Activated T-helper 2 cell treated with anti-CD3 and anti-CD28 coated beads, Interferon-gamma antibody, Interleukin-2, Interleukin-4, amounts not matched to agents 10 μg/mL and 5 μg/mL and 100 μg/mL, durations not matched to agents 14 hours and 24 hours and 36 hours (primary cell): ENCODE results near the gene GJB5. TPM values are rescaled to one million over a fixed set of nuclear protein-coding genes. Genes with fewer than 3 reads are reported as not detected.
"Not testable (repeated sequence)": the region's sequence is repeated elsewhere in the genome, so short reads cannot be mapped to it uniquely, and the experiment has no call there.

ENCODE experiments used
- DNase-seq: peaks from one replicate; pipeline ENCODE4 v3.0.0; 2021; ENCODE audit warnings: low spot score
- H3K27ac Mint-ChIP-seq: one replicate; pipeline ENCODE4 v1.8.0; 2021; ENCODE audit warnings: mixed read lengths
- H3K27me3 Mint-ChIP-seq: one replicate; pipeline ENCODE4 v1.8.0; 2021; ENCODE audit warnings: low read depth, mixed read lengths
- H3K36me3 Mint-ChIP-seq: one replicate; pipeline ENCODE4 v1.8.0; 2021; ENCODE audit warnings: low read depth, mixed read lengths
- H3K4me1 Mint-ChIP-seq: one replicate; pipeline ENCODE4 v1.8.0; 2021; ENCODE audit warnings: low read depth, mixed read lengths
- H3K4me3 Mint-ChIP-seq: one replicate; pipeline ENCODE4 v1.8.0; 2021; ENCODE audit warnings: low read depth, mild to moderate bottlenecking, moderate library complexity, mixed read lengths
- H3K9me3 Mint-ChIP-seq: one replicate; pipeline ENCODE4 v1.8.0; 2021; ENCODE audit warnings: mixed read lengths
- intact Hi-C: fragments of 100-400 bp; cut with micrococcal nuclease; formaldehyde crosslinking; loops from one replicate; pipeline ENCODE4 v1.15.1; 2023
- total RNA-seq: library from RNA; stranded (reverse); gene quantifications from 2 replicates; pipeline ENCODE4 v1.2.3, GENCODE V29; 2022

GJB5 gene
- total RNA-seq, 1 donor from 2014 or later, result not detected

GRCh38 chr1:34770891-34771504, 16.2 kb downstream of the GJB5 start:
- Mint-ChIP-seq H3K4me3 (no peak overlapping the region), H3K27ac (no peak overlapping the region), H3K4me1 (no peaks in the 10 kb centered on the region), H3K36me3 (no peaks in the 10 kb centered on the region), H3K9me3 (no peaks in the 10 kb centered on the region), H3K27me3 (no peaks in the 10 kb centered on the region)
- intact Hi-C loops, result no loop called here
- no peak for DNase-seq

GRCh38 chr1:34771573-34772371, 16.9 kb downstream of the GJB5 start:
- Mint-ChIP-seq H3K36me3 (no peaks in the 10 kb centered on the region), H3K4me1 (no peaks in the 10 kb centered on the region), H3K27me3 (no peaks in the 10 kb centered on the region), H3K9me3 (no peaks in the 10 kb centered on the region), H3K27ac (no peak overlapping the region), H3K4me3 (no peak overlapping the region)
- intact Hi-C loops, result no loop called here
- no peak for DNase-seq

GRCh38 chr1:34773114-34773513, 18.3 kb downstream of the GJB5 start:
- H3K4me1 Mint-ChIP-seq, intact Hi-C loops, H3K4me3 Mint-ChIP-seq, H3K27ac Mint-ChIP-seq, H3K27me3 Mint-ChIP-seq, H3K36me3 Mint-ChIP-seq, H3K9me3 Mint-ChIP-seq, DNase-seq: not testable (repeated sequence)

- Mint-ChIP-seq H3K36me3 (no peaks in the 10 kb centered on the region), H3K9me3 (no peaks in the 10 kb centered on the region), H3K27ac (no peak overlapping the region), H3K4me1 (no peaks in the 10 kb centered on the region), H3K4me3 (no peak overlapping the region), H3K27me3 (peaks cover 16% of the 10 kb centered on the region)
- DNase-seq, result no peak
- intact Hi-C loops, result no loop called here
Measured at GRCh38 chr1:34774957-34775356, 20.1 kb downstream of the GJB5 start.

- Mint-ChIP-seq H3K4me1 (no peaks in the 10 kb centered on the region), H3K9me3 (no peaks in the 10 kb centered on the region), H3K27ac (no peak overlapping the region), H3K36me3 (no peaks in the 10 kb centered on the region), H3K4me3 (no peak overlapping the region), H3K27me3 (peaks cover 26% of the 10 kb centered on the region)
- no peak for DNase-seq
- intact Hi-C loops, result no loop called here
Measured at GRCh38 chr1:34776911-34777310, 22.1 kb downstream of the GJB5 start.

- Mint-ChIP-seq H3K9me3 (no peaks in the 10 kb centered on the region), H3K27me3 (peaks cover 33% of the 10 kb centered on the region), H3K4me1 (no peaks in the 10 kb centered on the region), H3K4me3 (no peak overlapping the region), H3K27ac (no peak overlapping the region), H3K36me3 (no peaks in the 10 kb centered on the region)
- intact Hi-C loops, result no loop called here
- no peak for DNase-seq
Measured at GRCh38 chr1:34777519-34778321, 22.9 kb downstream of the GJB5 start.

GRCh38 chr1:34778381-34778780, 23.5 kb downstream of the GJB5 start:
- no peaks in the 10 kb centered on the region for H3K9me3 Mint-ChIP-seq

GRCh38 chr1:34779005-34779404, 24.2 kb downstream of the GJB5 start:
- Mint-ChIP-seq H3K27ac (no peak overlapping the region), H3K4me3 (no peak overlapping the region), H3K36me3 (no peaks in the 10 kb centered on the region), H3K4me1 (no peaks in the 10 kb centered on the region), H3K9me3 (no peaks in the 10 kb centered on the region), H3K27me3 (peaks cover 41% of the 10 kb centered on the region)
- DNase-seq, result no peak
- intact Hi-C loops, result no loop called here

More at GRCh38 chr1:34778381-34778780, 23.5 kb downstream of the GJB5 start:
- Mint-ChIP-seq H3K4me1 (no peaks in the 10 kb centered on the region), H3K27ac (no peak overlapping the region), H3K27me3 (peaks cover 40% of the 10 kb centered on the region), H3K4me3 (no peak overlapping the region), H3K36me3 (no peaks in the 10 kb centered on the region)
- DNase-seq, result no peak
- intact Hi-C loops, result no loop called here

GRCh38 chr1:34779526-34779925, 24.7 kb downstream of the GJB5 start:
- Mint-ChIP-seq H3K27ac (no peak overlapping the region), H3K4me3 (no peak overlapping the region), H3K9me3 (no peaks in the 10 kb centered on the region), H3K27me3 (peaks cover 41% of the 10 kb centered on the region), H3K36me3 (no peaks in the 10 kb centered on the region), H3K4me1 (no peaks in the 10 kb centered on the region)
- no peak for DNase-seq
- intact Hi-C loops, result no loop called here

GRCh38 chr1:34779962-34780361, 25.1 kb downstream of the GJB5 start:
- Mint-ChIP-seq H3K36me3 (no peaks in the 10 kb centered on the region), H3K4me3 (no peak overlapping the region), H3K9me3 (no peaks in the 10 kb centered on the region), H3K27me3 (peaks cover 41% of the 10 kb centered on the region), H3K27ac (no peak overlapping the region), H3K4me1 (no peaks in the 10 kb centered on the region)
- intact Hi-C loops, result no loop called here
- no peak for DNase-seq

- DNase-seq, result no peak
- no peak overlapping the region for H3K27ac Mint-ChIP-seq
- no peaks in the 10 kb centered on the region for H3K36me3 Mint-ChIP-seq
- no peaks in the 10 kb centered on the region for H3K4me1 Mint-ChIP-seq
- H3K27me3 Mint-ChIP-seq, result peaks cover 41% of the 10 kb centered on the region
- no peaks in the 10 kb centered on the region for H3K9me3 Mint-ChIP-seq
- intact Hi-C loops, result no loop called here
- no peak overlapping the region for H3K4me3 Mint-ChIP-seq
Measured at GRCh38 chr1:34780528-34780927, 25.7 kb downstream of the GJB5 start.

- no peak for DNase-seq
- Mint-ChIP-seq H3K9me3 (no peaks in the 10 kb centered on the region), H3K4me3 (no peak within 1 kb of the TSS), H3K36me3 (no peaks in the 10 kb centered on the region), H3K27me3 (peaks cover 41% of the 10 kb centered on the region), H3K4me1 (no peaks in the 10 kb centered on the region), H3K27ac (no peak within 1 kb of the TSS)
- intact Hi-C loops, result no loop called here
Measured at GRCh38 chr1:34781071-34781843, 26.4 kb downstream of the GJB5 start, which contains the start of gene GJB3. GJB3 (plus strand) TSS chr1:34781214; CDS start chr1:34784763, 3,549 bp downstream.
